Measurements from ENCODE around the gene PIM1. TPM values are rescaled to one million over a fixed set of nuclear protein-coding genes. Genes with fewer than 3 reads are reported as not detected.
"Not testable (repeated sequence)": the region's sequence is repeated elsewhere in the genome, so short reads cannot be mapped to it uniquely, and the experiment has no call there.

The PIM1 gene
- total RNA-seq, 1 donor from 2014 or later, result 283 TPM

DNA sequence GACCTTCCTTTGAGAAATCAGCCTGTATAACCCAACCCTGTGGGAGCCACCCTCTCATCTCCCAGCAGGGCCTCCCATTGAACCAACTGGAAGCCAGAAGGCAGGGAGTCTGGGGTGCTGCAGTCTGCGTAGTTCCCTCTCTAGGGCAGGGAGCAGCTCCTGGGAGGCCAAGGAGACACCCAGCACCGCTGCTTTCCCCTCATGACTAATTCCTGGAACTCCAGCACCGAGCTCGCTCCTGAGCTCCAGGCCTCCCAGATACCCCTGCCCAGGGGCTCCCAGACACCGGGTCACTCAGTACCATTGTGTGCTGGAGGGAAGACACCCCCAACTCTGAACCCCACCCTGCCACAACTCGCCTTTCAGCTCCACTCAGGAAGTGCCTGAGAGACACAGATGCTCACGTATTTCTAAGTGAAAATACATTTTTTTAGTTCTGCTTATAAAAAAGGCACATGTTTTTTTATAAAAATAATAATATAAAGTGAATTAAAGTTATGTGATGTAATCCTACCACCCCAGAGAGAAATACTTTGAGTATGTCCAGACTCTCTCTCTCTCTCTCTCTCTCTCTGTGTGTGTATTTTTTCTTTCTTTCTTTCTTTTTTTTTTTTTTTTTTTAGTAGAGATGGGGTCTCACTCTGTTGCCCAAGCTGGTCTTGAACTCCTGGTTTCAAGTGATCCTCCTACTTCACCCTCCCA is 17.5 kb downstream of the PIM1 start:
- intact Hi-C loops (cut with micrococcal nuclease), result no loop called here
- TF ChIP-seq, protein P1, sequence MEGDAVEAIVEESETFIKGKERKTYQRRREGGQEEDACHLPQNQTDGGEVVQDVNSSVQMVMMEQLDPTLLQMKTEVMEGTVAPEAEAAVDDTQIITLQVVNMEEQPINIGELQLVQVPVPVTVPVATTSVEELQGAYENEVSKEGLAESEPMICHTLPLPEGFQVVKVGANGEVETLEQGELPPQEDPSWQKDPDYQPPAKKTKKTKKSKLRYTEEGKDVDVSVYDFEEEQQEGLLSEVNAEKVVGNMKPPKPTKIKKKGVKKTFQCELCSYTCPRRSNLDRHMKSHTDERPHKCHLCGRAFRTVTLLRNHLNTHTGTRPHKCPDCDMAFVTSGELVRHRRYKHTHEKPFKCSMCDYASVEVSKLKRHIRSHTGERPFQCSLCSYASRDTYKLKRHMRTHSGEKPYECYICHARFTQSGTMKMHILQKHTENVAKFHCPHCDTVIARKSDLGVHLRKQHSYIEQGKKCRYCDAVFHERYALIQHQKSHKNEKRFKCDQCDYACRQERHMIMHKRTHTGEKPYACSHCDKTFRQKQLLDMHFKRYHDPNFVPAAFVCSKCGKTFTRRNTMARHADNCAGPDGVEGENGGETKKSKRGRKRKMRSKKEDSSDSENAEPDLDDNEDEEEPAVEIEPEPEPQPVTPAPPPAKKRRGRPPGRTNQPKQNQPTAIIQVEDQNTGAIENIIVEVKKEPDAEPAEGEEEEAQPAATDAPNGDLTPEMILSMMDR (IDR thresholded peaks at IDR 0.05), result no peak
- ChIA-PET CTCF (interaction anchor here (1.3 kb wide), 1 partner anchor 136 kb away, joined by 3 read pairs; no protein-coding TSS in a partner anchor), POLR2A (interaction anchor here (0.7 to 3.2 kb wide), 5 partner anchors 12 to 227 kb away, joined by 4 to 18 read pairs (median 6); partner anchors contain the start of gene PIM1)
- Mint-ChIP-seq H3K27me3 (no peaks in the 10 kb centered on the region), H3K4me3 (no peak overlapping the region), H3K36me3 (ENCODE audit: low read depth) (no peaks in the 10 kb centered on the region), H3K4me1 (peaks cover 21% of the 10 kb centered on the region), H3K27ac (no peak overlapping the region), H3K9me3 (no peaks in the 10 kb centered on the region)
- ATAC-seq (ENCODE audit: low read depth) (no peak), DNase-seq (no peak)

DNA sequence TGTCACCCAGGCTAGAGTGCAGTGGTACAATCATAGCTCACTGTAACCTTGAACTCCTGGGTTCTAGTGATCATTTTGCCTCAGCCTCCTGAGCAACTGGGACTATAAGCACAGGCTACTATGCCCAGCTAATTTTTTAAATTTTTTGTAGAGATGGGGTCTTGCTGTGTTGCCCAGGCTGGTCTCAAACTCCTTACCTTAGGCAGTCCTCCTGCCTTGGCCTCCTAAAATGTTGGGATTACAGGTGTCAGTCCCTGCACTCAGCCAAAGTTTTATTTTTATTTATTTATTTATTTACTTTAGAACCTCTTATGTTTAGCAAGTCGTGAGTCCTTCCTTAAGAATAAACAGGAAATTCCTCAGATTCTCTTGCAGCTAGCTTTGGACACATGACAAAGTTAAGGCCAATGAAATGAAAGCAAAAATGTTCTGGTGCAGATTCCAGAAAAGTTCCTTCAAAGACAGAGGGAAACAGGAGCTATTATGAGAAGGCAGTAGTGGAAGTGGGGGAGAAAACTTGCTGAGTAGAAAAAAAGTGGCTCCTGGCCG is 19.1 kb downstream of the PIM1 start:
- CTCF ChIA-PET, result interaction anchor here (1.2 to 2.1 kb wide), 2 partner anchors 20 to 171 kb away, joined by 4 to 6 read pairs; no protein-coding TSS in a partner anchor
- no peak overlapping the region for H3K4me3 Mint-ChIP-seq
- TF ChIP-seq, protein P1 (IDR thresholded peaks at IDR 0.05), result no peak

DNA sequence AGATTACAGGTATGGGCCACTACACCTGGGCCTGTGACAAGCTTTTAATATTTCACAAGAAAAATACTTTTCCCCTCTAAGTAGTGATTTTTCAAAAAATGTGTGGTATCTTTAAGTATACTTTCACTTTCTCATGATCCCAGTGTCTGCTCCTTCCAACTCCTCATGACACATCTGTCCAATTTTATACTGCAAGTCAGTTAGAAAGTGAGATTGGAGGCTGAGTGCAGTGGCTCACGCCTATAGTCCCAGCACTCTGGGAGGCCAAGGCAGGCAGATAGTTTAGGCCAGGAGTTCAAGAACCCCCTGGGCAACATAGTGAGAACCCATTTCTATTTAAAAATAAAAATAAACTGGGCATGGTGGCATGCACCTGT is 20.2 kb downstream of the PIM1 start:
- no peaks in the 10 kb centered on the region for H3K27me3 Mint-ChIP-seq
- H3K4me3 Mint-ChIP-seq, result no peak overlapping the region

More for the DNA sequence above, 19.1 kb downstream of the PIM1 start:
- H3K27me3 Mint-ChIP-seq, result no peaks in the 10 kb centered on the region
- H3K4me1 Mint-ChIP-seq, result peaks cover 8% of the 10 kb centered on the region
- no peak for DNase-seq
- no peaks in the 10 kb centered on the region for H3K36me3 Mint-ChIP-seq (ENCODE audit: low read depth)
- no peak for ATAC-seq (ENCODE audit: low read depth)
- no peaks in the 10 kb centered on the region for H3K9me3 Mint-ChIP-seq
- intact Hi-C loops (cut with micrococcal nuclease), result no loop called here
- POLR2A ChIA-PET, result interaction anchor here (0.7 to 3.2 kb wide), 4 partner anchors 12 to 16 kb away, joined by 3 to 18 read pairs (median 4); no protein-coding TSS in a partner anchor
- no peak overlapping the region for H3K27ac Mint-ChIP-seq

DNA sequence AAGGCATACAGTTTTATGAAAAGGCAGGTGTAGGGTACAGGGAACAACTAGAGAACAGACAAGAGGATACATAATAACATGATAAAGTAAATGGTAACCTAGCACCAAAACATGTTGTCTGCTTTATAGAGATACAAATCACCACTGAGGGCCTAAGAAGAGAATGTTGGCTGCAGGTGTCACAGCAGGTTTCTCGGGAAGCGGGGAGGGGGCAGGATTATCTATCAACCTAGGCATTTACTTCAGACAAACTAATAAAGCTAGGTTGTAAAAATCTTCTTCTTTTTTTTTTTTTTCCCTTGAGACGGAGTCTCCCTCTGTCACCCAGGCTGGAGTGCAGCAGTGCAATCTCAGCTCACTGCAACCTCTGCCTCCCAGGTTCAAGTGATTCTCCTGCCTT is 22.7 kb downstream of the PIM1 start:
- TF ChIP-seq, protein P1 (IDR thresholded peaks at IDR 0.05), result no peak
- ATAC-seq (ENCODE audit: low read depth), result no peak
- CTCF ChIA-PET, result no interaction called here
- intact Hi-C loops (cut with micrococcal nuclease), result no loop called here
- H3K4me3 Mint-ChIP-seq, result no peak overlapping the region
- no peaks in the 10 kb centered on the region for H3K27me3 Mint-ChIP-seq
- no peaks in the 10 kb centered on the region for H3K4me1 Mint-ChIP-seq
- H3K9me3 Mint-ChIP-seq, result no peaks in the 10 kb centered on the region
- H3K36me3 Mint-ChIP-seq (ENCODE audit: low read depth), result no peaks in the 10 kb centered on the region
- no peak for DNase-seq
- POLR2A ChIA-PET, result interaction anchor here (0.7 kb wide), 1 partner anchor 13 kb away, joined by 3 read pairs; no protein-coding TSS in a partner anchor
- no peak overlapping the region for H3K27ac Mint-ChIP-seq

More for the DNA sequence above, 20.2 kb downstream of the PIM1 start:
- Mint-ChIP-seq H3K9me3 (no peaks in the 10 kb centered on the region), H3K27ac (no peak overlapping the region), H3K4me1 (peaks cover 8% of the 10 kb centered on the region), H3K36me3 (ENCODE audit: low read depth) (no peaks in the 10 kb centered on the region)
- intact Hi-C loops (cut with micrococcal nuclease), result no loop called here
- TF ChIP-seq, protein P1 (IDR thresholded peaks at IDR 0.05), result no peak
- CTCF ChIA-PET, result interaction anchor here (1.4 to 2.1 kb wide), 2 partner anchors 15 to 172 kb away, joined by 4 to 6 read pairs; no protein-coding TSS in a partner anchor
- ATAC-seq (ENCODE audit: low read depth), result no peak
- no peak for DNase-seq
- POLR2A ChIA-PET, result interaction anchor here (0.6 to 1.8 kb wide), 4 partner anchors 13 to 244 kb away, joined by 3 to 5 read pairs (median 5); no protein-coding TSS in a partner anchor

DNA sequence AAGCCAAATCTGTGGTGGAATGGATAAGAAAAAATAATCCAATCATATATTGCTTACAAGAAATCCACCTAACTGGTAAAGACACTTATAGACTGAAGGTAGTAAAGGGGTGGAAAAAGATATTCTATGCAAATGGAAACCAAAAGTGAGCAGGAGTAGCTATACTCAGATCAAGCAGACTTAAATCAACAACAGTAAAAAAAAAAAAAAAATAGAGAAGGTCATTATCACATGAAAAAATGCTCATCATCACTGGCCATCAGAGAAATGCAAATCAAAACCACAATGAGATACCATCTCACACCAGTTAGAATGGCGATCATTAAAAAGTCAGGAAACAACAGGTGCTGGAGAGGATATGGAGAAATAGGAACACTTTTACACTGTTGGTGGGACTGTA is 24.9 kb downstream of the PIM1 start:
- H3K4me3 Mint-ChIP-seq; DNase-seq; H3K27ac Mint-ChIP-seq; intact Hi-C loops (cut with micrococcal nuclease); POLR2A ChIA-PET; H3K4me1 Mint-ChIP-seq; H3K36me3 Mint-ChIP-seq (ENCODE audit: low read depth); ATAC-seq (ENCODE audit: low read depth); H3K27me3 Mint-ChIP-seq; H3K9me3 Mint-ChIP-seq: not testable (repeated sequence)
- CTCF ChIA-PET, result interaction anchor here (1.2 to 2.3 kb wide), 5 partner anchors 15 to 177 kb away, joined by 3 to 8 read pairs (median 4); no protein-coding TSS in a partner anchor

DNA sequence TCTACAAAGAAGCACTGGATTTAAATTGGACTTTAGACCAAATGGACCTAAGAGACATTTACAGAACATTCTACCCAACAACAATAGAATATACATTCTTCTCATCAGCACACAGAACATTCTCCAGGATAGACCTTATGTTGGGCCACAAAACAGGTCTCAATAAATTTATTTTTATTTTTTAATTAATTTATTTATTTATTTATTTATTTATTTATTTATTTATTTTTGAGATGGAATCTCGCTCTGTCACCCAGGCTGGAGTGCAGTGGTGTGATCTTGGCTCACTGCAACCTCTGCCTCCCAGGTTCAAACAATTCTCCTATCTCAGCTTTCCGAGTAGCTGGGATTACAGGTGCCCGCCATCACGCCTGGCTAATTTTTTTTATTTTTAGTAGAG is 26.5 kb downstream of the PIM1 start:
- ChIA-PET POLR2A (interaction anchor here (1.3 kb wide), 1 partner anchor 19 kb away, joined by 3 read pairs; no protein-coding TSS in a partner anchor), CTCF (interaction anchor here (2.6 kb wide), 1 partner anchor 178 kb away, joined by 6 read pairs; no protein-coding TSS in a partner anchor)
- ATAC-seq (ENCODE audit: low read depth); H3K36me3 Mint-ChIP-seq (ENCODE audit: low read depth); H3K27me3 Mint-ChIP-seq; H3K27ac Mint-ChIP-seq; H3K4me1 Mint-ChIP-seq; intact Hi-C loops (cut with micrococcal nuclease); H3K4me3 Mint-ChIP-seq; H3K9me3 Mint-ChIP-seq; DNase-seq: not testable (repeated sequence)

Data from activated B cell treated with CpG ODN at 0.5 μM for 24 hours (primary cell).